Measurements from ENCODE around the gene FERD3L.

GRCh38 chr7:19128856-19129255 lies 16.4 kb downstream of the FERD3L start:
- no peak for TF ChIP-seq CTCF (IDR thresholded peaks at IDR 0.05)
- TF ChIP-seq POLR2A (IDR thresholded peaks at IDR 0.05): no peak
